ENCODE data around the gene STIM2.

Gene STIM2

DNA sequence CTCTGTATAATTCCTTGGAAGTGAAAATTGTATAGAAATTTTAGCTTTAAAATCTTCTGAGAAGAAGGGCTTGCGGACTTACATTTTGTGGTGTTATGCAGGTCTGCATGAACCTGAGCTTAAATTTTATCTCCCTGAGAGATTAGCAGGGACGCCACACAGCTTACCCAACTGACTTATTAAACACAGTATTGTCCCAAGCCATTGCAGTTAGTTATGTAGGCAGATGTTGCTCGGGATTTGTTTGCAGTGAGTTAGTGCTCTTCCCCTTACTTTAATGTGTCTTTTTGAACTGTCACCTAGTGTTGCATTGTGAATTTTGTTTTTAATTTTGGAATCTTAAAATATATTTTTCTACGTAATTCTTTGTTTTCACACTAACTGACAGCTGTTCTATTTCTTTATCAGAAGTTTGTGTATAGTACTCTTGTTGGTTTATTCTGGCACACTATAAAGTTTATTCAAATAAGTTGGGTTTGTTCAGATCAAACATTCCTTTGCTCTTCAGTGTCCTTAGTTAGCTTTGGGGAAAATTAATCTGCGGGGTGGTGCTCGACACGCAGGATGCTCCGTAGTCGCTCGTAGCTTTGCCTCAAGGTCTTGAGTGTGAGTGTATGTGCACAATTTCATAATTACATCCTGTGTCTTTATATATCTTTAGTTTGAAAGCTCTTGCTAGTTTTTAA, 145.4 kb downstream of the STIM2 start:
- no peak overlapping the region for H4K8ac ChIP-seq (ENCODE audit: low read length)
- no peak overlapping the region for H2BK5ac ChIP-seq (ENCODE audit: low read depth, low read length, poor library complexity, severe bottlenecking)
- H3K9ac ChIP-seq (ENCODE audit: low read length): peak overlapping the region; percentile 78
- no peak overlapping the region for H2AFZ ChIP-seq (ENCODE audit: low read depth, low read length)
- no peak overlapping the region for H2BK120ac ChIP-seq (ENCODE audit: low read depth, low read length)
- no peak overlapping the region for H3K4me2 ChIP-seq (ENCODE audit: low read length, poor library complexity, severe bottlenecking)
- DNase-seq: no peak
- H3K4ac ChIP-seq (ENCODE audit: low read depth in 1 of 2, low read length in 2 of 2): no peak overlapping the region
- H3K4me3 ChIP-seq (ENCODE audit: insufficient read depth in 1 of 2, low read depth in 1 of 2, low read length in 2 of 2): no peak overlapping the region
- no peak overlapping the region for H3K23ac ChIP-seq (ENCODE audit: low read length in 2 of 2)
- H3K4me1 ChIP-seq (ENCODE audit: control insufficient read depth, insufficient read depth, low read depth, low read length): no peaks in the 10 kb centered on the region
- no peaks in the 10 kb centered on the region for H3K36me3 ChIP-seq (ENCODE audit: control insufficient read depth in 1 of 2, insufficient read depth in 2 of 2, low read depth in 1 of 2, low read length in 2 of 2)
- H2BK12ac ChIP-seq (ENCODE audit: low read length in 2 of 2): no peak overlapping the region
- H3K27ac ChIP-seq (ENCODE audit: low read length, poor library complexity, severe bottlenecking): no peak overlapping the region
- no peak overlapping the region for H4K91ac ChIP-seq (ENCODE audit: low read length)
- H3K27me3 ChIP-seq (ENCODE audit: control insufficient read depth in 1 of 2, insufficient read depth in 1 of 2, low read length in 2 of 2): no peaks in the 10 kb centered on the region
- H3K14ac ChIP-seq (ENCODE audit: low read length in 2 of 2): no peak overlapping the region
- H2BK15ac ChIP-seq (ENCODE audit: low read depth, poor library complexity, severe bottlenecking): no peak overlapping the region
- H3K18ac ChIP-seq (ENCODE audit: low read depth in 1 of 2, low read length in 2 of 2): no peak overlapping the region
- 82% methylated on average over 2 of the region's 10 CpGs for WGBS
- peaks cover 3% of the 10 kb centered on the region for H3K79me1 ChIP-seq (replicated peaks; ENCODE audit: low read length, poor library complexity, severe bottlenecking)
- H2AK5ac ChIP-seq (ENCODE audit: low read length, severe bottlenecking): no peak overlapping the region
- H3K9me3 ChIP-seq (ENCODE audit: control insufficient read depth, low read length): no peaks in the 10 kb centered on the region

DNA sequence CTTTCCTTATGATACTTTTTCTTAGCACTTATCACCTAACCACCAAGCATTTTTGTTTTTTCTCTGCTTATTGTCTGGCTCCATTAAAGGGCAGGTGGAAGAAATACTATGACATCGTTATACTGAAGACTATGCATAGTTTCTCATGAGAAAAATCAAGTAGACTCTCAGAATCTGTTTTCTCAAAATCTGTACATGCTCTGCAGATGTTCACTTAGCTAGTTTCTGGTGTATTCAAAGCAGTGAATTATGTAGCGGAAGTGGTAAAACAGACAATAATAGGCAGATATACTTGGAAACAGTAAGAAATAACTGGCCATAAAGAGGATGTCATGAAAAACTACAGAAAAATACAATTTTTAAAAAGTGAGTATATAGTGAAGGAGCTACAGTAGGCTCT, 146.0 kb downstream of the STIM2 start:
- Histone ChIP-seq H3K36me3 (ENCODE audit: control insufficient read depth in 1 of 2, insufficient read depth in 2 of 2, low read depth in 1 of 2, low read length in 2 of 2) (no peaks in the 10 kb centered on the region), H3K9me3 (ENCODE audit: control insufficient read depth, low read length) (no peaks in the 10 kb centered on the region), H2BK120ac (ENCODE audit: low read depth, low read length) (no peak overlapping the region), H2AK5ac (ENCODE audit: low read length, severe bottlenecking) (no peak overlapping the region), H2BK5ac (ENCODE audit: low read depth, low read length, poor library complexity, severe bottlenecking) (no peak overlapping the region), H2BK12ac (ENCODE audit: low read length in 2 of 2) (no peak overlapping the region), H3K18ac (ENCODE audit: low read depth in 1 of 2, low read length in 2 of 2) (no peak overlapping the region), H3K4me2 (ENCODE audit: low read length, poor library complexity, severe bottlenecking) (no peak overlapping the region), H4K91ac (ENCODE audit: low read length) (no peak overlapping the region), H3K27me3 (ENCODE audit: control insufficient read depth in 1 of 2, insufficient read depth in 1 of 2, low read length in 2 of 2) (no peaks in the 10 kb centered on the region), H2AFZ (ENCODE audit: low read depth, low read length) (no peak overlapping the region), H3K79me1 (replicated peaks; ENCODE audit: low read length, poor library complexity, severe bottlenecking) (peaks cover under 1% of the 10 kb centered on the region), H3K9ac (ENCODE audit: low read length) (peak overlapping the region; percentile 78), H3K4me3 (ENCODE audit: insufficient read depth in 1 of 2, low read depth in 1 of 2, low read length in 2 of 2) (no peak overlapping the region), H3K4me1 (ENCODE audit: control insufficient read depth, insufficient read depth, low read depth, low read length) (no peaks in the 10 kb centered on the region), H3K4ac (ENCODE audit: low read depth in 1 of 2, low read length in 2 of 2) (no peak overlapping the region), H3K23ac (ENCODE audit: low read length in 2 of 2) (no peak overlapping the region), H3K14ac (ENCODE audit: low read length in 2 of 2) (no peak overlapping the region), H2BK15ac (ENCODE audit: low read depth, poor library complexity, severe bottlenecking) (no peak overlapping the region), H4K8ac (ENCODE audit: low read length) (no peak overlapping the region), H3K27ac (ENCODE audit: low read length, poor library complexity, severe bottlenecking) (no peak overlapping the region)
- DNase-seq: no peak
- WGBS: 50% methylated on average over 2 of the region's 2 CpGs

DNA sequence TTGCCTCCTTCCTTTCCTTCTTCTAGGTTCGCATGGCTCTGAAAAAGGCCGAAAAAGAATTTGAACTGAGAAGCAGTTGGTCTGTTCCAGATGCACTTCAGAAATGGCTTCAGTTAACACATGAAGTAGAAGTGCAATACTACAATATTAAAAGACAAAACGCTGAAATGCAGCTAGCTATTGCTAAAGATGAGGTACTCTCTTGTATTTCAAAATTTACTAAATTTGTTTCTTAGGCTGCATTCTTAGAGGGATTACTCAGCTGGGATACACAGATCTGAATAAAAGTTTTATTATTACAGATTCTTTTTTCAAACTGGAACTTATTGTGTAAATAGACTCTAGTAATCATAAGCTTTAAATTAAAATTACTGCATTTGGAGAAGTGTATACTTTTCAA, 146.9 kb downstream of the STIM2 start:
- Histone ChIP-seq H3K14ac (ENCODE audit: low read length in 2 of 2) (no peak overlapping the region), H3K79me1 (replicated peaks; ENCODE audit: low read length, poor library complexity, severe bottlenecking) (no peaks in the 10 kb centered on the region), H4K91ac (ENCODE audit: low read length) (no peak overlapping the region), H4K8ac (ENCODE audit: low read length) (no peak overlapping the region), H3K23ac (ENCODE audit: low read length in 2 of 2) (no peak overlapping the region), H3K4me1 (ENCODE audit: control insufficient read depth, insufficient read depth, low read depth, low read length) (no peaks in the 10 kb centered on the region), H2BK5ac (ENCODE audit: low read depth, low read length, poor library complexity, severe bottlenecking) (no peak overlapping the region), H2AK5ac (ENCODE audit: low read length, severe bottlenecking) (no peak overlapping the region), H3K27ac (ENCODE audit: low read length, poor library complexity, severe bottlenecking) (no peak overlapping the region), H2BK12ac (ENCODE audit: low read length in 2 of 2) (no peak overlapping the region), H3K9ac (ENCODE audit: low read length) (peak overlapping the region; percentile 78), H3K4me2 (ENCODE audit: low read length, poor library complexity, severe bottlenecking) (no peak overlapping the region), H3K4ac (ENCODE audit: low read depth in 1 of 2, low read length in 2 of 2) (no peak overlapping the region), H3K36me3 (ENCODE audit: control insufficient read depth in 1 of 2, insufficient read depth in 2 of 2, low read depth in 1 of 2, low read length in 2 of 2) (no peaks in the 10 kb centered on the region), H2AFZ (ENCODE audit: low read depth, low read length) (no peak overlapping the region), H3K18ac (ENCODE audit: low read depth in 1 of 2, low read length in 2 of 2) (no peak overlapping the region), H3K9me3 (ENCODE audit: control insufficient read depth, low read length) (no peaks in the 10 kb centered on the region), H2BK15ac (ENCODE audit: low read depth, poor library complexity, severe bottlenecking) (no peak overlapping the region), H2BK120ac (ENCODE audit: low read depth, low read length) (no peak overlapping the region), H3K27me3 (ENCODE audit: control insufficient read depth in 1 of 2, insufficient read depth in 1 of 2, low read length in 2 of 2) (no peaks in the 10 kb centered on the region), H3K4me3 (ENCODE audit: insufficient read depth in 1 of 2, low read depth in 1 of 2, low read length in 2 of 2) (no peak overlapping the region)
- no peak for DNase-seq
- 80% methylated on average over 2 of the region's 3 CpGs for WGBS

DNA sequence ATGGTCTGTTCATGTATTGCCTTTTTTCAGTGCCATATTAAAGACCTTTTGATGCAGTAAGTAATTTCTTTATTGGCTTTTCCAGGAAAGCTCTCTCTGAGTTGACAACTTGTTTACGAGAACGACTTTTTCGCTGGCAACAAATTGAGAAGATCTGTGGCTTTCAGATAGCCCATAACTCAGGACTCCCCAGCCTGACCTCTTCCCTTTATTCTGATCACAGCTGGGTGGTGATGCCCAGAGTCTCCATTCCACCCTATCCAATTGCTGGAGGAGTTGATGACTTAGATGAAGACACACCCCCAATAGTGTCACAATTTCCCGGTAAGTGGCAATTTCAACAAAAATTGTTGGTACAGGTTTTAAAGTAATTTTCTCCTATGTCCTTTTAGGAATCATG, 148.0 kb downstream of the STIM2 start:
- Histone ChIP-seq H3K36me3 (ENCODE audit: control insufficient read depth in 1 of 2, insufficient read depth in 2 of 2, low read depth in 1 of 2, low read length in 2 of 2) (no peaks in the 10 kb centered on the region), H3K27me3 (ENCODE audit: control insufficient read depth in 1 of 2, insufficient read depth in 1 of 2, low read length in 2 of 2) (no peaks in the 10 kb centered on the region), H3K9me3 (ENCODE audit: control insufficient read depth, low read length) (no peaks in the 10 kb centered on the region), H2BK5ac (ENCODE audit: low read depth, low read length, poor library complexity, severe bottlenecking) (no peak overlapping the region), H3K27ac (ENCODE audit: low read length, poor library complexity, severe bottlenecking) (no peak overlapping the region), H3K23ac (ENCODE audit: low read length in 2 of 2) (no peak overlapping the region), H2BK15ac (ENCODE audit: low read depth, poor library complexity, severe bottlenecking) (no peak overlapping the region), H3K14ac (ENCODE audit: low read length in 2 of 2) (no peak overlapping the region), H3K9ac (ENCODE audit: low read length) (peak overlapping the region; percentile 78), H4K91ac (ENCODE audit: low read length) (no peak overlapping the region), H2AK5ac (ENCODE audit: low read length, severe bottlenecking) (no peak overlapping the region), H2BK120ac (ENCODE audit: low read depth, low read length) (no peak overlapping the region), H2AFZ (ENCODE audit: low read depth, low read length) (no peak overlapping the region), H3K4ac (ENCODE audit: low read depth in 1 of 2, low read length in 2 of 2) (no peak overlapping the region), H3K18ac (ENCODE audit: low read depth in 1 of 2, low read length in 2 of 2) (no peak overlapping the region), H2BK12ac (ENCODE audit: low read length in 2 of 2) (no peak overlapping the region), H3K4me2 (ENCODE audit: low read length, poor library complexity, severe bottlenecking) (no peak overlapping the region), H4K8ac (ENCODE audit: low read length) (peak overlapping the region; percentile 54), H3K79me1 (replicated peaks; ENCODE audit: low read length, poor library complexity, severe bottlenecking) (no peaks in the 10 kb centered on the region), H3K4me3 (ENCODE audit: insufficient read depth in 1 of 2, low read depth in 1 of 2, low read length in 2 of 2) (no peak overlapping the region), H3K4me1 (ENCODE audit: control insufficient read depth, insufficient read depth, low read depth, low read length) (no peaks in the 10 kb centered on the region)
- no peak for DNase-seq
- 70% methylated on average over 3 of the region's 4 CpGs for WGBS

Data from mesenchymal stem cell (in vitro differentiated cells and primary cell).